Measurements from ENCODE around the gene MAX. TPM values are rescaled to one million over a fixed set of nuclear protein-coding genes. Genes with fewer than 3 reads are reported as not detected.

MAX gene
- total and polyA plus RNA-seq, 9 of the 15 experiments (the other 6 are each of a cell fraction or from before 2014, with no cell fraction given), result 15.4 to 96.5 (median 51.6) TPM

- TF ChIP-seq TFE3 (CRISPR knock-in tag; IDR thresholded peaks at IDR 0.05), result peak; percentile 87
- TF ChIP-seq, protein P1, sequence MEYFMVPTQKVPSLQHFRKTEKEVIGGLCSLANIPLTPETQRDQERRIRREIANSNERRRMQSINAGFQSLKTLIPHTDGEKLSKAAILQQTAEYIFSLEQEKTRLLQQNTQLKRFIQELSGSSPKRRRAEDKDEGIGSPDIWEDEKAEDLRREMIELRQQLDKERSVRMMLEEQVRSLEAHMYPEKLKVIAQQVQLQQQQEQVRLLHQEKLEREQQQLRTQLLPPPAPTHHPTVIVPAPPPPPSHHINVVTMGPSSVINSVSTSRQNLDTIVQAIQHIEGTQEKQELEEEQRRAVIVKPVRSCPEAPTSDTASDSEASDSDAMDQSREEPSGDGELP (CRISPR knock-in tag; IDR thresholded peaks at IDR 0.05; ENCODE audit: borderline replicate concordance), result peak; percentile 54
- TF ChIP-seq, protein P2, sequence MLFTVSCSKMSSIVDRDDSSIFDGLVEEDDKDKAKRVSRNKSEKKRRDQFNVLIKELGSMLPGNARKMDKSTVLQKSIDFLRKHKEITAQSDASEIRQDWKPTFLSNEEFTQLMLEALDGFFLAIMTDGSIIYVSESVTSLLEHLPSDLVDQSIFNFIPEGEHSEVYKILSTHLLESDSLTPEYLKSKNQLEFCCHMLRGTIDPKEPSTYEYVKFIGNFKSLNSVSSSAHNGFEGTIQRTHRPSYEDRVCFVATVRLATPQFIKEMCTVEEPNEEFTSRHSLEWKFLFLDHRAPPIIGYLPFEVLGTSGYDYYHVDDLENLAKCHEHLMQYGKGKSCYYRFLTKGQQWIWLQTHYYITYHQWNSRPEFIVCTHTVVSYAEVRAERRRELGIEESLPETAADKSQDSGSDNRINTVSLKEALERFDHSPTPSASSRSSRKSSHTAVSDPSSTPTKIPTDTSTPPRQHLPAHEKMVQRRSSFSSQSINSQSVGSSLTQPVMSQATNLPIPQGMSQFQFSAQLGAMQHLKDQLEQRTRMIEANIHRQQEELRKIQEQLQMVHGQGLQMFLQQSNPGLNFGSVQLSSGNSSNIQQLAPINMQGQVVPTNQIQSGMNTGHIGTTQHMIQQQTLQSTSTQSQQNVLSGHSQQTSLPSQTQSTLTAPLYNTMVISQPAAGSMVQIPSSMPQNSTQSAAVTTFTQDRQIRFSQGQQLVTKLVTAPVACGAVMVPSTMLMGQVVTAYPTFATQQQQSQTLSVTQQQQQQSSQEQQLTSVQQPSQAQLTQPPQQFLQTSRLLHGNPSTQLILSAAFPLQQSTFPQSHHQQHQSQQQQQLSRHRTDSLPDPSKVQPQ (CRISPR knock-in tag; IDR thresholded peaks at IDR 0.05; ENCODE audit: borderline replicate concordance), result no peak
- TF ChIP-seq ZBTB17 (CRISPR knock-in tag; IDR thresholded peaks at IDR 0.05), result no peak
- TF ChIP-seq SOX6 (IDR thresholded peaks at IDR 0.05), result no peak
- TF ChIP-seq ZSCAN29 (IDR thresholded peaks at IDR 0.05), result no peak
- TF ChIP-seq, protein P3, sequence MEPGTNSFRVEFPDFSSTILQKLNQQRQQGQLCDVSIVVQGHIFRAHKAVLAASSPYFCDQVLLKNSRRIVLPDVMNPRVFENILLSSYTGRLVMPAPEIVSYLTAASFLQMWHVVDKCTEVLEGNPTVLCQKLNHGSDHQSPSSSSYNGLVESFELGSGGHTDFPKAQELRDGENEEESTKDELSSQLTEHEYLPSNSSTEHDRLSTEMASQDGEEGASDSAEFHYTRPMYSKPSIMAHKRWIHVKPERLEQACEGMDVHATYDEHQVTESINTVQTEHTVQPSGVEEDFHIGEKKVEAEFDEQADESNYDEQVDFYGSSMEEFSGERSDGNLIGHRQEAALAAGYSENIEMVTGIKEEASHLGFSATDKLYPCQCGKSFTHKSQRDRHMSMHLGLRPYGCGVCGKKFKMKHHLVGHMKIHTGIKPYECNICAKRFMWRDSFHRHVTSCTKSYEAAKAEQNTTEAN (CRISPR knock-in tag; IDR thresholded peaks at IDR 0.05), result no peak
- TF ChIP-seq, protein P4, sequence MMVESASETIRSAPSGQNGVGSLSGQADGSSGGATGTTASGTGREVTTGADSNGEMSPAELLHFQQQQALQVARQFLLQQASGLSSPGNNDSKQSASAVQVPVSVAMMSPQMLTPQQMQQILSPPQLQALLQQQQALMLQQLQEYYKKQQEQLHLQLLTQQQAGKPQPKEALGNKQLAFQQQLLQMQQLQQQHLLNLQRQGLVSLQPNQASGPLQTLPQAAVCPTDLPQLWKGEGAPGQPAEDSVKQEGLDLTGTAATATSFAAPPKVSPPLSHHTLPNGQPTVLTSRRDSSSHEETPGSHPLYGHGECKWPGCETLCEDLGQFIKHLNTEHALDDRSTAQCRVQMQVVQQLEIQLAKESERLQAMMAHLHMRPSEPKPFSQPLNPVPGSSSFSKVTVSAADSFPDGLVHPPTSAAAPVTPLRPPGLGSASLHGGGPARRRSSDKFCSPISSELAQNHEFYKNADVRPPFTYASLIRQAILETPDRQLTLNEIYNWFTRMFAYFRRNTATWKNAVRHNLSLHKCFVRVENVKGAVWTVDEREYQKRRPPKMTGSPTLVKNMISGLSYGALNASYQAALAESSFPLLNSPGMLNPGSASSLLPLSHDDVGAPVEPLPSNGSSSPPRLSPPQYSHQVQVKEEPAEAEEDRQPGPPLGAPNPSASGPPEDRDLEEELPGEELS (CRISPR knock-in tag; IDR thresholded peaks at IDR 0.05; ENCODE audit: borderline replicate concordance), result no peak
- TF ChIP-seq ARNT (IDR thresholded peaks at IDR 0.05), result no peak
- no peak for TF ChIP-seq ESRRB (CRISPR knock-in tag; IDR thresholded peaks at IDR 0.05; ENCODE audit: borderline replicate concordance)
- no peak for TF ChIP-seq ARID3B (CRISPR knock-in tag; IDR thresholded peaks at IDR 0.05; ENCODE audit: borderline replicate concordance)
- no peak for TF ChIP-seq KDM2B (CRISPR knock-in tag; IDR thresholded peaks at IDR 0.05)
- TF ChIP-seq, protein P5, sequence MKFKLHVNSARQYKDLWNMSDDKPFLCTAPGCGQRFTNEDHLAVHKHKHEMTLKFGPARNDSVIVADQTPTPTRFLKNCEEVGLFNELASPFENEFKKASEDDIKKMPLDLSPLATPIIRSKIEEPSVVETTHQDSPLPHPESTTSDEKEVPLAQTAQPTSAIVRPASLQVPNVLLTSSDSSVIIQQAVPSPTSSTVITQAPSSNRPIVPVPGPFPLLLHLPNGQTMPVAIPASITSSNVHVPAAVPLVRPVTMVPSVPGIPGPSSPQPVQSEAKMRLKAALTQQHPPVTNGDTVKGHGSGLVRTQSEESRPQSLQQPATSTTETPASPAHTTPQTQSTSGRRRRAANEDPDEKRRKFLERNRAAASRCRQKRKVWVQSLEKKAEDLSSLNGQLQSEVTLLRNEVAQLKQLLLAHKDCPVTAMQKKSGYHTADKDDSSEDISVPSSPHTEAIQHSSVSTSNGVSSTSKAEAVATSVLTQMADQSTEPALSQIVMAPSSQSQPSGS (CRISPR knock-in tag; IDR thresholded peaks at IDR 0.05), result no peak
- no peak for TF ChIP-seq KHSRP (IDR thresholded peaks at IDR 0.05)
- no peak for TF ChIP-seq ZNF140 (CRISPR knock-in tag; IDR thresholded peaks at IDR 0.05)
These were observed at the start of gene MAX (continued) for GRCh38 chr14:65102441-65103149.

All from K562 (cell line).